Brain pericyte (primary cell): ENCODE data around the gene COQ8B.
"Not testable (repeated sequence)": the region's sequence is repeated elsewhere in the genome, so short reads cannot be mapped to it uniquely, and the experiment has no call there.

ENCODE experiments used
- DNase-seq: peaks from one replicate; pipeline ENCODE4 v3.0.0-alpha.2; 2012; ENCODE audit warnings: low read depth, low spot score

The COQ8B gene

GRCh38 chr19:40742477-40742876, 25.8 kb upstream of the COQ8B start:
- DNase-seq, result no peak

GRCh38 chr19:40741527-40742390, 25.1 kb upstream of the COQ8B start:
- DNase-seq, result no peak

GRCh38 chr19:40740747-40741146, 24.1 kb upstream of the COQ8B start:
- DNase-seq, result no peak

- no peak for DNase-seq
Observed at GRCh38 chr19:40739871-40740703, 23.4 kb upstream of the COQ8B start.

- DNase-seq, result no peak
Observed at GRCh38 chr19:40739030-40739839, 22.5 kb upstream of the COQ8B start.

GRCh38 chr19:40737102-40737644, 20.5 kb upstream of the COQ8B start:
- no peak for DNase-seq

GRCh38 chr19:40736661-40737060, 20.0 kb upstream of the COQ8B start:
- DNase-seq, result no peak

- no peak for DNase-seq
Observed at GRCh38 chr19:40735013-40735771, 18.5 kb upstream of the COQ8B start.

GRCh38 chr19:40733149-40733548, 16.5 kb upstream of the COQ8B start:
- DNase-seq, result no peak

GRCh38 chr19:40732304-40732703, 15.6 kb upstream of the COQ8B start:
- DNase-seq, result not testable (repeated sequence)

- not testable (repeated sequence) for DNase-seq
Observed at GRCh38 chr19:40730065-40730464, 13.4 kb upstream of the COQ8B start.

- no peak for DNase-seq
Observed at GRCh38 chr19:40726279-40726678, 9.6 kb upstream of the COQ8B start.

- no peak for DNase-seq
Observed at GRCh38 chr19:40724855-40725254, 8.2 kb upstream of the COQ8B start.

GRCh38 chr19:40724315-40724714, 7.6 kb upstream of the COQ8B start:
- no peak for DNase-seq

- DNase-seq, result no peak
Observed at GRCh38 chr19:40723661-40724254, 7.1 kb upstream of the COQ8B start.

- no peak for DNase-seq
Observed at GRCh38 chr19:40721936-40722661, 5.4 kb upstream of the COQ8B start.

- DNase-seq, result no peak
Observed at GRCh38 chr19:40721140-40721486, 4.4 kb upstream of the COQ8B start.

- DNase-seq, result no peak
Observed at GRCh38 chr19:40719414-40719894, 2.8 kb upstream of the COQ8B start.

GRCh38 chr19:40718774-40719391, 2.2 kb upstream of the COQ8B start:
- no peak for DNase-seq
